ENCODE measurements around the gene PPTC7. TPM values are rescaled to one million over a fixed set of nuclear protein-coding genes. Genes with fewer than 3 reads are reported as not detected.
A peak's percentile ranks its signal among the peaks of the same experiment; 100 is the strongest.
"Not testable (repeated sequence)": the region's sequence is repeated elsewhere in the genome, so short reads cannot be mapped to it uniquely, and the experiment has no call there.

PPTC7 gene
- total RNA-seq, 3 donors from 2014 or later: 32.2 to 34.8 (median 32.8) TPM

DNA sequence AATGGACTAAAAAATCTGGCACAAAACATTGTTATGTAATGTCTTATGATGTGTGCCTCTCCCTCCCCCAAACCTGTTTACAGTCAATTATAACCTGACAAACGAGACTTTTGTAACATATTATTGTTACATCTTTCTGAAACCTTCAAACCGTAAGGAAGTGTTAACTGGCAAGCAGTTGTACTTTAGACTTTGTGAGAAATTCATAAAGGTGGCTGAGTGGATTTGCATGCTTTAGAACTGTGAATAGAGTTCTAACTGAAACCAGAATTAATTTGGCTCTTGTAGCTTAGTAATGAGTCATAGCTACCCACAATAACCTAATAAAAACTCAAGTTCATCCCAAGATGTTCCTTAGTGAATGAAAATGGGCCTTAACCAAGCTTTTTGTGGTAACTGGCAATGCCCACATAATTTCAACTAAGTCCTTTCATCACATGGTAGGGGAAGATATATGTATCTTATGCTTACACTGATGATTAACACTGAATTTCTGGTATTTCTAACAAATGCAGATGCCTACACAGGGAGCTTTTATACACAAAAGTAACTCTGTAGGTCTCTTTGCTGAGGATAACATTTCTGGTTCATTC lies 51.3 kb downstream of the PPTC7 start:
- Histone ChIP-seq H3K9me3 (no peaks in the 10 kb centered on the region), H3K4me1 (ENCODE audit: low read depth) (peaks cover 23% of the 10 kb centered on the region), H3K36me3 (ENCODE audit: low read depth) (no peaks in the 10 kb centered on the region), H3K4me3 (no peak overlapping the region)
- TF ChIP-seq, protein P1, sequence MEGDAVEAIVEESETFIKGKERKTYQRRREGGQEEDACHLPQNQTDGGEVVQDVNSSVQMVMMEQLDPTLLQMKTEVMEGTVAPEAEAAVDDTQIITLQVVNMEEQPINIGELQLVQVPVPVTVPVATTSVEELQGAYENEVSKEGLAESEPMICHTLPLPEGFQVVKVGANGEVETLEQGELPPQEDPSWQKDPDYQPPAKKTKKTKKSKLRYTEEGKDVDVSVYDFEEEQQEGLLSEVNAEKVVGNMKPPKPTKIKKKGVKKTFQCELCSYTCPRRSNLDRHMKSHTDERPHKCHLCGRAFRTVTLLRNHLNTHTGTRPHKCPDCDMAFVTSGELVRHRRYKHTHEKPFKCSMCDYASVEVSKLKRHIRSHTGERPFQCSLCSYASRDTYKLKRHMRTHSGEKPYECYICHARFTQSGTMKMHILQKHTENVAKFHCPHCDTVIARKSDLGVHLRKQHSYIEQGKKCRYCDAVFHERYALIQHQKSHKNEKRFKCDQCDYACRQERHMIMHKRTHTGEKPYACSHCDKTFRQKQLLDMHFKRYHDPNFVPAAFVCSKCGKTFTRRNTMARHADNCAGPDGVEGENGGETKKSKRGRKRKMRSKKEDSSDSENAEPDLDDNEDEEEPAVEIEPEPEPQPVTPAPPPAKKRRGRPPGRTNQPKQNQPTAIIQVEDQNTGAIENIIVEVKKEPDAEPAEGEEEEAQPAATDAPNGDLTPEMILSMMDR (IDR thresholded peaks at IDR 0.05): no peak
- DNase-seq (no peak), ATAC-seq (peak; percentile 88)
- intact Hi-C loops (cut with DNase I, micrococcal nuclease): no loop called here

DNA sequence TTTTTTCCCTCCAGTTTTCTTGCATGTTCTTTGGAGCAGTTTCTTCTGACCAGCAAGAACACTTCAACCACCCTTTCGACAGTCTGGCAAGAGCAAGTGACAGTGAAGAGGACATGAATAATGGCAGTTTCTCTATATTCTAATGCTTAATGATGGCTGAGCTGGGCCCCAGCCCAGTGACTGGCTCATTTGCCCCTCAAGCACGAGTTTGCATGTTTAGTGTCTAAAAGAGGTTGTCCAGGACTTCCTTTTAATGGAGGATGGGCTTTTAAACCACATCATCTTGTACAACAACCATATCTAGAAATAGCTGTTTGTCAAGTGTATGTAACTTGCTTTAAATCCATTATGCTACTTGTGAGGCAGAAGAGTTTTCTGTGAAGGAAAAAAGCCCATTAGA lies 52.6 kb downstream of the PPTC7 start:
- intact Hi-C loops (cut with DNase I, micrococcal nuclease): no loop called here
- DNase-seq (no peak), ATAC-seq (no peak)
- H3K4me3 ChIP-seq: no peak overlapping the region
- peaks cover 23% of the 10 kb centered on the region for H3K4me1 ChIP-seq (ENCODE audit: low read depth)
- TF ChIP-seq, protein P1 (IDR thresholded peaks at IDR 0.05): no peak
- no peaks in the 10 kb centered on the region for H3K36me3 ChIP-seq (ENCODE audit: low read depth)
- no peaks in the 10 kb centered on the region for H3K9me3 ChIP-seq

DNA sequence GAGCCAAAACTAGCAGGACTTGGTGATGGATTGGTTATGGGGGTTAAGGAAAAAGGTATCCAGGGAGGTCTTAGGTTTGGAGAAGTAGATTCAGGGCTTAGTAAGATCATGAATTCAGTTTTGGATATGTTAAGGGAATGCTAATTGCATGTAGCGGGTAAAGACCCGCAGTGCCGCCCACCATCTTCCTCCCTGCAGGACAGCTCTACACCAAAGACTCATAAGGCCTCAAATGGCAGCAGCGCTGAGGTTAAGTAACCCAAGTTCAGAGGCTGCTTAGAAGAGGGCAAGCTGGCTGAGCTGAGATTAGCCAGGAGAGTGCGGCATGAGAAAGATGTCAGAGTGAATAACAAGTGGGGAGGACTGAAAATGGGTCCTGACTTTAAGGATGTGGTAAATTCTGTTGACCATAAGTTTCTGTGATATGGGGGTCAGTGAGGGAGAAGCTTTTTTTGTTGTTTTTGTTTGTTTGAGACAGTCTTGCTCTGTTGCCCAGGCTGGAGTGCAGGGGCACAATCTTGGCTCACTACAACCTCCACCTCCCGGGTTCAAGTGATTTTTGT lies 54.8 kb downstream of the PPTC7 start:
- H3K9me3 ChIP-seq: no peaks in the 10 kb centered on the region
- TF ChIP-seq, protein P1 (IDR thresholded peaks at IDR 0.05): no peak
- intact Hi-C loops (cut with DNase I, micrococcal nuclease): no loop called here
- DNase-seq (no peak), ATAC-seq (no peak)
- peaks cover 18% of the 10 kb centered on the region for H3K4me1 ChIP-seq (ENCODE audit: low read depth)
- no peaks in the 10 kb centered on the region for H3K36me3 ChIP-seq (ENCODE audit: low read depth)
- H3K4me3 ChIP-seq: no peak overlapping the region

DNA sequence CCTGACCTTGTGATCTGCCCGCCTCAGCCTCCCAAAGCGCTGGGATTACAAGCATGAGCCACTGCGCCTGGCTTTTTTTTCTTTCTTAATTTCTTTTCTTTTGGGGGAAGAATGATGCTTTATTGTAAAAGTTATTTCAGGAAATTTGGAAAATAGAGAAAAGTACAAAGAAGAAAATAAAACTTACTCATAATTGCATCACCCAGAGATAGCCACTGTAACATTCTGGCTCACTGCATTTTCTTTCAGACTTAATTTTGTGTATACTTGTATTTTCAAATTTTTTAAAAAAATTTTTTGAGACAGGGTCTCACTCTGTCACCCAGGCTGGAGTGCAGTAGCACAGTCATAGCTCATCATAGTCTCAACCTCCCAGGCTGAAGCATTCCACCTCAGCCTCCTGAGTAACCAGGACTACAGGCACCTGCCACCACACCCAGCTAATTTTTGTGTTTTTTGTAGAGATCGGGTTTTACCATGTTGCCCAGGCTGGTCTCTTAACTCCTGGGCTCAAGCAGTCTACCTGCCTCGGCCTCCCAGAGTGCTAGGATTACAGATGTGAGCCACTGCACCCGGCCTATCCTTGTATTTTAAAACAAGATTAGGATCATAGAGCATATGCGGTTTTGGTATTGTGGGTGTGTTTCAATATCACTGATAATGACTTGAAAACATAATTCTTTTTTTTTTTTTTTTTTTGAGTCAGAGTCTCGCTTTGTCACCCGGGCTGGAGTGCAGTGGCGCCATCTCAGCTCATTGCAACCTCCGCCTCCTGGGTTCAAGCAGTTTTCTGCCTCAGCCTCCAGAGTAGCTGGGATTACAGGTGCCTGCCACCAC lies 62.0 kb downstream of the PPTC7 start:
- H3K9me3 ChIP-seq; intact Hi-C loops (cut with DNase I, micrococcal nuclease); H3K4me3 ChIP-seq; ATAC-seq; DNase-seq; H3K4me1 ChIP-seq (ENCODE audit: low read depth); H3K36me3 ChIP-seq (ENCODE audit: low read depth): not testable (repeated sequence)

DNA sequence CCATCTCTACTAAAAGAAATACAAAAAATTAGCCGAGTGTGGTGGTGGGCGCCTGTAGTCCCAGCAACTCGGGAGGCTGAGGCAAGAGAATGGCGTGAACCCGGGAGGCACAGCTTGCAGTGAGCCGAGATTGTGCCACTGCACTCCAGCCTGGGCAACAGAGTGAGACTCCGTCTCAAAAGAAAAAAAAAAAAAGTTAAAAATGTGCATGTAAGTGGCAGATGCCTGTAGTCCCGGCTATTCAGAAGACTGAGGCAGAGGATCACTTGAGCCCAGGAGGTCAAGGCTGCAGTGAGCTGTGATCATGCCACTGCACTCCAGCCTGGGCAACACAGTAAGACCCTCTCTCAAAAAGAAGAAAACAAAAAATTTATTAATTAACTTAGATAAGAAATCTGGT lies 65.1 kb downstream of the PPTC7 start:
- H3K36me3 ChIP-seq (ENCODE audit: low read depth); H3K4me3 ChIP-seq; H3K4me1 ChIP-seq (ENCODE audit: low read depth); ATAC-seq; H3K9me3 ChIP-seq; intact Hi-C loops (cut with DNase I, micrococcal nuclease); DNase-seq: not testable (repeated sequence)

DNA sequence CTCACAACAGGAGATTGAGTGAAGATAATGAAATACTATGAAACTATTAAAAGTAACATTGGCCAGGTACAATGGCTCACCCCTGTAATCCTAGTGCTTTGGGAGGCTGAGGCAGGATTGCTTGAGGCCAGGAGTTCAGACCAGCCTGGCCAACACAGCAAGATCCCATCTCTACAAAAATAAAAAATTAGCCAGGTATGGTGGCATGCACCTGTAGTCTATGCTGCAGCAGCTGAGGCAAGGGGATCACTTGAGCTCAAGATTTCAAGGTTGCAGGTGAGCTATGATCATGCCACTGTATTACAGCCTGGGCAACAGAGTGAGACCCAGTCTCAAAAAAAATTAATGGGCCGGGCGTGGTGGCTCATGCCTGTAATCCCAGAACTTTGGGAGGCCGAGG lies 66.1 kb downstream of the PPTC7 start:
- Histone ChIP-seq H3K36me3 (ENCODE audit: low read depth) (no peaks in the 10 kb centered on the region), H3K9me3 (no peaks in the 10 kb centered on the region), H3K4me3 (no peak overlapping the region), H3K4me1 (ENCODE audit: low read depth) (no peaks in the 10 kb centered on the region)
- DNase-seq (no peak), ATAC-seq (no peak)
- intact Hi-C loops (cut with DNase I, micrococcal nuclease): no loop called here
- TF ChIP-seq, protein P1 (IDR thresholded peaks at IDR 0.05): no peak
